Measurements from ENCODE around the gene TADA2A.
"Not testable (repeated sequence)": the region's sequence is repeated elsewhere in the genome, so short reads cannot be mapped to it uniquely, and the experiment has no call there.

The TADA2A gene

GRCh38 chr17:37450112-37450511, 43.4 kb downstream of the TADA2A start:
- no peak for FAIRE-seq
- no peak for DNase-seq (ENCODE audit: extremely low spot score, insufficient read length, low read depth)

- DNase-seq (ENCODE audit: extremely low spot score, insufficient read length, low read depth); FAIRE-seq: not testable (repeated sequence)
Observed at GRCh38 chr17:37457801-37458200, 51.1 kb downstream of the TADA2A start.

- no peak for FAIRE-seq
- DNase-seq (ENCODE audit: extremely low spot score, insufficient read length, low read depth) = no peak
Observed at GRCh38 chr17:37458805-37459204, 52.1 kb downstream of the TADA2A start.

- DNase-seq (ENCODE audit: extremely low spot score, insufficient read length, low read depth) (no peak), FAIRE-seq (no peak)
Observed at GRCh38 chr17:37461668-37462067, 55.0 kb downstream of the TADA2A start.

- FAIRE-seq (no peak), DNase-seq (ENCODE audit: extremely low spot score, insufficient read length, low read depth) (no peak)
Observed at GRCh38 chr17:37462492-37462891, 55.8 kb downstream of the TADA2A start.

- DNase-seq (ENCODE audit: extremely low spot score, insufficient read length, low read depth) (no peak), FAIRE-seq (no peak)
Observed at GRCh38 chr17:37463039-37463438, 56.4 kb downstream of the TADA2A start.

GRCh38 chr17:37465069-37465616, 58.5 kb downstream of the TADA2A start:
- no peak for DNase-seq (ENCODE audit: extremely low spot score, insufficient read length, low read depth)
- FAIRE-seq = no peak

GRCh38 chr17:37466471-37466870, 59.8 kb downstream of the TADA2A start:
- no peak for FAIRE-seq

GRCh38 chr17:37470181-37470580, 63.5 kb downstream of the TADA2A start:
- no peak for DNase-seq (ENCODE audit: extremely low spot score, insufficient read length, low read depth)
- no peak for FAIRE-seq

More at GRCh38 chr17:37466471-37466870, 59.8 kb downstream of the TADA2A start:
- DNase-seq (ENCODE audit: extremely low spot score, insufficient read length, low read depth) = no peak

GRCh38 chr17:37475731-37476420, 69.2 kb downstream of the TADA2A start:
- FAIRE-seq = no peak
- DNase-seq (ENCODE audit: extremely low spot score, insufficient read length, low read depth) = no peak

GRCh38 chr17:37476431-37477120, 69.9 kb downstream of the TADA2A start:
- FAIRE-seq = no peak
- no peak for DNase-seq (ENCODE audit: extremely low spot score, insufficient read length, low read depth)

- FAIRE-seq (no peak), DNase-seq (ENCODE audit: extremely low spot score, insufficient read length, low read depth) (no peak)
Observed at GRCh38 chr17:37478187-37478586, 71.5 kb downstream of the TADA2A start.

- FAIRE-seq = no peak
- no peak for DNase-seq (ENCODE audit: extremely low spot score, insufficient read length, low read depth)
Observed at GRCh38 chr17:37479025-37479424, 72.3 kb downstream of the TADA2A start.

- no peak for DNase-seq (ENCODE audit: extremely low spot score, insufficient read length, low read depth)
- no peak for FAIRE-seq
Observed at GRCh38 chr17:37480427-37480826, 73.7 kb downstream of the TADA2A start.

GRCh38 chr17:37481001-37481665, 74.4 kb downstream of the TADA2A start:
- no peak for FAIRE-seq

GRCh38 chr17:37483311-37484039, 76.8 kb downstream of the TADA2A start:
- FAIRE-seq = no peak
- no peak for DNase-seq (ENCODE audit: extremely low spot score, insufficient read length, low read depth)

More at GRCh38 chr17:37481001-37481665, 74.4 kb downstream of the TADA2A start:
- no peak for DNase-seq (ENCODE audit: extremely low spot score, insufficient read length, low read depth)

- no peak for DNase-seq (ENCODE audit: extremely low spot score, insufficient read length, low read depth)
- FAIRE-seq = no peak
Observed at GRCh38 chr17:37485938-37486570, 79.4 kb downstream of the TADA2A start.

GRCh38 chr17:37488009-37488604, 81.4 kb downstream of the TADA2A start:
- DNase-seq (ENCODE audit: extremely low spot score, insufficient read length, low read depth) = no peak
- no peak for FAIRE-seq

- FAIRE-seq (no peak), DNase-seq (ENCODE audit: extremely low spot score, insufficient read length, low read depth) (no peak)
Observed at GRCh38 chr17:37488607-37489196, 82.0 kb downstream of the TADA2A start.
